Activated naive CD8-positive, alpha-beta T cell treated with anti-CD3 and anti-CD28 coated beads, Interleukin-2, amount 50 U/mL, for 24 hours (primary cell): ENCODE results near the gene OPN4.
"Not testable (repeated sequence)": the region's sequence is repeated elsewhere in the genome, so short reads cannot be mapped to it uniquely, and the experiment has no call there.

Experiments used
- ATAC-seq: fragments of 150-1000 bp; cut with Tn5 transposase; one replicate; pipeline ENCODE4 v1.10.0; 2021
- DNase-seq: peaks from one replicate; pipeline ENCODE4 v3.0.0; 2021
- H3K27ac Mint-ChIP-seq: one replicate; pipeline ENCODE4 v1.8.0; 2021; ENCODE audit warnings: mild to moderate bottlenecking, mixed read lengths
- H3K27me3 Mint-ChIP-seq: one replicate; pipeline ENCODE4 v1.8.0; 2021; ENCODE audit warnings: mixed read lengths
- H3K36me3 Mint-ChIP-seq: one replicate; pipeline ENCODE4 v1.8.0; 2021; ENCODE audit warnings: low read depth, mixed read lengths
- H3K4me1 Mint-ChIP-seq: one replicate; pipeline ENCODE4 v1.8.0; 2021; ENCODE audit warnings: mixed read lengths
- H3K4me3 Mint-ChIP-seq: one replicate; pipeline ENCODE4 v1.8.0; 2021; ENCODE audit warnings: mild to moderate bottlenecking, moderate library complexity, mixed read lengths
- H3K9me3 Mint-ChIP-seq: one replicate; pipeline ENCODE4 v1.8.0; 2021; ENCODE audit warnings: mixed read lengths

OPN4 gene

DNA sequence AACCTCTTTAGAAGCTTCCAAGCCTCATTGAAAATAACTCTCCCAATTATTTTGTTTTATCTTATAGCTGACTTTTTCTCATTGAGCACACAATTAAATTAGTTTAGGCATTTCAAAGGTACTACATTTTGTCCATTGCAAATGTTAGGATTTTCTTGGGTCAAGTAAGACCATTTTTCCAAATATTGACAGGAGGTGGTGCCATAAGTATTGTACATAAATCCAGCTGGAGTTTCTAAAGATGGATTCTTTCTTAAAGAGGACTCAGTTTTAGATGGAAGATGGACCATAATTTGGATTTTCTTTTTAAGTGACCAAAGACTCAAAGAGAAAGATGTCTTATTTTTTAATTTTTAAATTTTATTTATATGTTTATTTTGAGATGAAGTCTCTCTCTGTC is 12.3 kb upstream of the OPN4 start:
- Mint-ChIP-seq H3K4me1 (peaks cover 6% of the 10 kb centered on the region), H3K36me3 (peaks cover 4% of the 10 kb centered on the region), H3K27me3 (peaks cover 22% of the 10 kb centered on the region), H3K4me3 (no peak overlapping the region), H3K27ac (no peak overlapping the region), H3K9me3 (peaks cover 6% of the 10 kb centered on the region)
- DNase-seq (no peak), ATAC-seq (no peak)

DNA sequence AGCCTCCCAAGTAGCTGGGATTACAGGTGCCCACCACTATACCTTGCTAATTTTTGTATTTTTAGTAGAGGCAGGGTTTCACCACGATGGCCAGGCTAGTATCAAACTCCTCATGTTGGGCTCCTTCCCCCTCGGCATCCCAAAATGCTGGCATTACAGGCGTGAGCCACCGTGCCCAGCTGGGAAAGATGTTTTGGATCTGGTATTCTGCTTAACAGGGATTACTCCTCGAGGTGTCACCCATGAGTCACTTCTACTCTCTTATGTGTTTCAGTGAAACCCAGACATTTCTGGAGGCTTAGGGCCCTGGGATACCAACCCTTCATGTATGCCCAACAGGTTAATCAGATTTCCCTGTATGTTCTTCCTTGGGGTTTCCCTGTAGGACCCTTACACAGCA is 11.8 kb upstream of the OPN4 start:
- no peak for ATAC-seq
- H3K36me3 Mint-ChIP-seq = peaks cover 4% of the 10 kb centered on the region

GRCh38 chr10:86644152-86644793 is 10.1 kb upstream of the OPN4 start:
- Mint-ChIP-seq H3K4me3 (no peak overlapping the region), H3K4me1 (peaks cover 6% of the 10 kb centered on the region)

More for the DNA sequence above, 11.8 kb upstream of the OPN4 start:
- H3K4me1 Mint-ChIP-seq = peaks cover 6% of the 10 kb centered on the region
- no peak overlapping the region for H3K4me3 Mint-ChIP-seq
- H3K27me3 Mint-ChIP-seq = peaks cover 20% of the 10 kb centered on the region
- peaks cover 6% of the 10 kb centered on the region for H3K9me3 Mint-ChIP-seq
- no peak overlapping the region for H3K27ac Mint-ChIP-seq
- DNase-seq = no peak

GRCh38 chr10:86644794-86645445 is 9.4 kb upstream of the OPN4 start:
- Mint-ChIP-seq H3K4me3 (no peak overlapping the region), H3K27ac (no peak overlapping the region), H3K27me3 (peaks cover 13% of the 10 kb centered on the region), H3K36me3 (peaks cover 4% of the 10 kb centered on the region), H3K4me1 (peaks cover 6% of the 10 kb centered on the region), H3K9me3 (peaks cover 6% of the 10 kb centered on the region)
- ATAC-seq (no peak), DNase-seq (no peak)

More at GRCh38 chr10:86644152-86644793, 10.1 kb upstream of the OPN4 start:
- no peak overlapping the region for H3K27ac Mint-ChIP-seq
- peak; percentile 8 for DNase-seq
- peak; percentile 49 for ATAC-seq
- H3K36me3 Mint-ChIP-seq = peaks cover 4% of the 10 kb centered on the region
- peaks cover 16% of the 10 kb centered on the region for H3K27me3 Mint-ChIP-seq
- H3K9me3 Mint-ChIP-seq = peaks cover 6% of the 10 kb centered on the region

GRCh38 chr10:86645621-86646165 is 8.7 kb upstream of the OPN4 start:
- not testable (repeated sequence) for H3K4me3 Mint-ChIP-seq, H3K27ac Mint-ChIP-seq, H3K9me3 Mint-ChIP-seq, ATAC-seq, H3K4me1 Mint-ChIP-seq, H3K36me3 Mint-ChIP-seq, DNase-seq
- peaks cover 13% of the 10 kb centered on the region for H3K27me3 Mint-ChIP-seq

DNA sequence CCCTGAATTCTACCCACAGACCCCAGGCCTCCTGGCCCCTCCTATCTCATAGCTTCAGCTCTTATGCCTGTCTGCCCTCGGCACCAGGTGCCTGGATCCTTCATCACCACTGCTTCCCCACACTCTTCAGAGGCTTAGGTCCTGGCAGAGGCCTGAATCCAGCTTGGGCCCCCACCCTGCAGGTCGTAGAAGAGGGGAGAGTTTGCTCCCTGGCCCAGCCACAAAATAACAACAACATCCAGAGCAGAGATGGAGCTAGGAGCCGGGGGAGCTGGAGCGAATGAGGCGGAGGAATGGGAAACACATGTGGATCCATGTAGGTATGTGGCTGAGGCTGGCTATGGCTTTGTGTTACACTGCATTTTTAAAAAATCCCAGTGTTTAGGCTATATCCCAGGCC is 7.8 kb upstream of the OPN4 start:
- DNase-seq (no peak), ATAC-seq (no peak)
- peaks cover 13% of the 10 kb centered on the region for H3K27me3 Mint-ChIP-seq
- H3K4me1 Mint-ChIP-seq = peaks cover 6% of the 10 kb centered on the region
- H3K4me3 Mint-ChIP-seq = no peak overlapping the region
- no peak overlapping the region for H3K27ac Mint-ChIP-seq
- peaks cover 4% of the 10 kb centered on the region for H3K36me3 Mint-ChIP-seq
- peaks cover 6% of the 10 kb centered on the region for H3K9me3 Mint-ChIP-seq

GRCh38 chr10:86646933-86647332 is 7.4 kb upstream of the OPN4 start:
- Mint-ChIP-seq H3K36me3 (peaks cover 2% of the 10 kb centered on the region), H3K27me3 (peaks cover 9% of the 10 kb centered on the region), H3K4me1 (peaks cover 6% of the 10 kb centered on the region), H3K4me3 (no peak overlapping the region), H3K27ac (no peak overlapping the region), H3K9me3 (peaks cover 2% of the 10 kb centered on the region)
- DNase-seq (no peak), ATAC-seq (no peak)

DNA sequence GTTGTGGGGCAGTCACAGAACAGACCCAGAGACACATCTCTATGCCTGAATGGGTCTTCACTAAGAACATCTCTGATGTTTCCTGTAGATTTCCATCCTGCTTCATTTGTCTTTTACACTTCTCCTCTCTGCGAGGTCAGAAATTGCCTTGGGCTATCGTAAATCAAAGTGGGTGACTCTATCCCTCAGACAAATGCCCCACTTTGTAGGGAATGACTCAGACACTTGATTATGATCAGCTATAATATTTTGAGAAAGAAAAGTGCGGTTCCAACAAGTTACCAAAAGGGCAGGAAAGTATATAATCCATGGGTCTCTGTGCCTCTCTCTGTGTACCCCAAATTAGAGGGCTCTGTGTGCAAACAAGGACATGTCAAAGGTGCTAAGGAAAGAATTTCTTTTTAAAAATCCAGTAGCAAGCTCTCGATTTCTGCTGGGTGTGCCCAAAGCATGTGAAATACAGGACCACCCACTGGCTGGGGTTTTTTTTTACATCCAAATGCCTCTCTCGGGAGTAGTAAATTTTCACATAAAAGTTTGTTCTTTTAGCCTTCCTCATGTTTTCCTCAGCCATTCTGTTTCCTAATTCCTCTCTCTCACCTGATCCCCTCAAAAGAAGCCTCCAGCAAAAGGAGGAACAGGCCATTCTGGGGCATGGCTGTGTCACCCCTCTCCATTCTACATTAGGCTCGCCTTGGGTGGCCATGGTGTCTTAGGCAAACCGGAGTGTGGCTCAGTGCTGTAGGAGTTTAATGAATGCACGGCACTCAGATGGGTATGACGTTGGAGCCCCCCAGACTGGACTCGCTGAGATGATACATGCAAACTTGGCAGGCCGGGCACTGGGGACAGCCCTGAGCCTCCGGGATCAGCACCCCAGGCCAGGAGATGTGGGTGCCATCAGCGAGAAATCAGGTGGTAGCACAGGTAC is 6.3 kb upstream of the OPN4 start:
- Mint-ChIP-seq H3K36me3 (no peaks in the 10 kb centered on the region), H3K9me3 (no peaks in the 10 kb centered on the region)
- ATAC-seq = no peak

GRCh38 chr10:86648704-86649427 is 5.5 kb upstream of the OPN4 start:
- no peak for ATAC-seq
- Mint-ChIP-seq H3K27ac (no peak overlapping the region), H3K27me3 (no peaks in the 10 kb centered on the region), H3K36me3 (no peaks in the 10 kb centered on the region), H3K9me3 (no peaks in the 10 kb centered on the region), H3K4me1 (peaks cover 2% of the 10 kb centered on the region), H3K4me3 (no peak overlapping the region)
- no peak for DNase-seq

More for the DNA sequence above, 6.3 kb upstream of the OPN4 start:
- Mint-ChIP-seq H3K27me3 (peaks cover 5% of the 10 kb centered on the region), H3K27ac (no peak overlapping the region), H3K4me3 (no peak overlapping the region), H3K4me1 (peaks cover 6% of the 10 kb centered on the region)
- DNase-seq = no peak

- no peaks in the 10 kb centered on the region for H3K27me3 Mint-ChIP-seq
- no peaks in the 10 kb centered on the region for H3K36me3 Mint-ChIP-seq
- no peak overlapping the region for H3K4me3 Mint-ChIP-seq
- ATAC-seq = no peak
- H3K4me1 Mint-ChIP-seq = no peaks in the 10 kb centered on the region
- no peaks in the 10 kb centered on the region for H3K9me3 Mint-ChIP-seq
- DNase-seq = no peak
- H3K27ac Mint-ChIP-seq = no peak overlapping the region
Measured at GRCh38 chr10:86649471-86650150, 4.7 kb upstream of the OPN4 start.

DNA sequence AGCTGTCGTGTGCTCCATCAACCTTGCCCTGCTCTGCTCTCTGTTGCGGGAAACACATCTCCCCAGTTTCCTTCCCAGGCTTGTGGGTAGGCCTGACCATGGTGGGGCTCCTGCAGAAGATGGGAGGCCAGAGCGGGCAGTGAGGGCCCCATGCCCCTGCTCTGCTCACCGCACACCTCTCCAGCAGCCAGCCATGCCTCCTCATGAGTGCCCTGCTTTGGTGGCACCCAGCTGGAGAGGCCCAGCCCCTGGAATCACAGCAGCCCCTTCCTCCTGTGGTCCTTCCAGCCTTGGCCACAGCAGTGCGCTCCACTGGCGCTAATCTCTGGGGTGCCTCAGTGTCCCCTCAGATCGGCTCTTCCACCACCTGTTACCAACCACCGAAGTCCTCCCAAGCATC is 4.2 kb upstream of the OPN4 start:
- Mint-ChIP-seq H3K36me3 (no peaks in the 10 kb centered on the region), H3K9me3 (no peaks in the 10 kb centered on the region), H3K4me1 (no peaks in the 10 kb centered on the region), H3K4me3 (no peak overlapping the region), H3K27me3 (no peaks in the 10 kb centered on the region), H3K27ac (no peak overlapping the region)
- ATAC-seq = no peak
- no peak for DNase-seq

DNA sequence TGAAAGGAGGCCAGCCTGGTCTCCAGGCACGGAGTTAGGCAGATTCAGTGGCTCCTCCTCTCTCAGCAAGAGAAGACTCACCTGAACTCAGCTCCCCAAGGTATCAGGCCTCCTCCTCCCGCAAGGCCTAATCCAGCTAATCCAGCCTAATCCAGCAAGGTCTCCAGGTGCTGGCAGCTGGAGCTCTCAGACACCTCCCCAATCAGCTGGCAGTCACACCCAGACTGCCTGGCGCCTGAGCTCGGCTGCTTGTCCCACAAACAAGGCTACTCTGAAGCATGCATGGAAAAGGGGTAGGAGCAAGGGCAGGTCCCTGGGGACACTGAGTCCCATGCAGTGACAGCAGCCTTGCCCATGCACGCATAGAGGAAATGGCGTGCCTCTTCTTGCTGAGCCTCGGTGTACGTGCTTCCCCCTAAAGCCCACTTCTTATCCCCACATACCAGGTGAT is 3.3 kb upstream of the OPN4 start:
- H3K9me3 Mint-ChIP-seq = no peaks in the 10 kb centered on the region
- H3K27ac Mint-ChIP-seq = no peak overlapping the region
- H3K36me3 Mint-ChIP-seq = no peaks in the 10 kb centered on the region
- ATAC-seq (no peak), DNase-seq (no peak)
- H3K27me3 Mint-ChIP-seq = no peaks in the 10 kb centered on the region
- no peak overlapping the region for H3K4me3 Mint-ChIP-seq
- H3K4me1 Mint-ChIP-seq = no peaks in the 10 kb centered on the region

DNA sequence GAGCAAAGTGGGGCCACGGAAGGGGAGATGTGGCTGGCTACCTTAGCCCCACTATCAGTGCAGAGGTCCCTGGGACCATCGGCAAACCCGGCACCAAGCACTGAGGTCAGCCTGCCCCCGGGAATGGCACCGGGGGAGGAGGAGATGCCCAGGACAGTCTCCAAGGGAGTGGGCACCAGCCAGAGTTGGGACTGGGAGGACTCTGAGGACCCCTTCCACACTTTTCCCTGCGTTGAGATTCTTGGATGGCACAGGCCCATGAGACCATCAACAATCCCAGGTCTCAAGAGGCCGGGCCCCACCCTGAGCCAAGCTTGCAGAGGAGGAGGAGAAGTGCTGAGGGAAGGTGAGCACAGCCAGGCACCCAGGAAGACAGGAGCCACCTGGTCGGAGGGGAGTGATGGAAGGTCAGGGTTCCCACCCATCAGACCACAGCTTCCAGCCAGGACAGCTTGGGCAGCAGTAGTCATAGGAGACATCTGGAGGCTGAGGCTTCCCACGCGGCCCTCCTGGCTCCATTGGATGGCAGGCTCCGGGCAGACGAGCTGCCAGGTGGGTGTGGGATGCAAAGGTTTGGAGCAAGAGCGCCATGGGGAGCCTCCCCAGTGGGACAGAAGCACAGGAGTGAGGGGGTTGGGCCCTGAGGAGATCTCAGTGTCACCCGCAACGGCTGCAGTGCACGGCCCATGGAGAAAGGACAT is 2.6 kb upstream of the OPN4 start:
- Mint-ChIP-seq H3K4me1 (no peaks in the 10 kb centered on the region), H3K27ac (no peak overlapping the region), H3K9me3 (no peaks in the 10 kb centered on the region), H3K4me3 (no peak overlapping the region), H3K36me3 (no peaks in the 10 kb centered on the region), H3K27me3 (no peaks in the 10 kb centered on the region)
- ATAC-seq (no peak), DNase-seq (no peak)
